CD8-positive, alpha-beta memory T cell (primary cell): ENCODE measurements around the gene NPHP4. TPM values are rescaled to one million over a fixed set of nuclear protein-coding genes. Genes with fewer than 3 reads are reported as not detected.
A peak's percentile ranks its signal among the peaks of the same experiment; 100 is the strongest.

Experiments used
- CTCF ChIA-PET: fragments of 350-600 bp; sonication (Branson Sonifier 250); formaldehyde crosslinking; loops from one replicate; lab custom pipeline; 2021; ENCODE audit warnings: antibody characterized with exemption; lab: Charles Lee
- POLR2A ChIA-PET: fragments of 350-600 bp; sonication (Branson Sonifier 250); formaldehyde crosslinking; loops from one replicate; lab custom pipeline; 2021; ENCODE audit warnings: antibody characterized with exemption; lab: Charles Lee
- DNase-seq, 5 donors: peaks; one replicate each; pipeline versions ENCODE4 v3.0.0 to v3.0.0-alpha.2; 2020 to 2022; ENCODE audit warnings: mixed read lengths in 1 of 5
- H3K27ac ChIP-seq: one replicate; pipeline ENCODE4 v1.7.0; 2013; ENCODE audit warnings: low read depth, mild to moderate bottlenecking, low read length, moderate library complexity
- H3K27me3 ChIP-seq: 2 replicates; pipeline ENCODE4 v1.7.0; 2013; ENCODE audit warnings: low read length, mild to moderate bottlenecking; ENCODE audit not compliant: insufficient read depth, poor library complexity, severe bottlenecking
- H3K36me3 ChIP-seq: 2 replicates; pipeline ENCODE4 v1.7.0; 2013; ENCODE audit warnings: mild to moderate bottlenecking, low read length, moderate library complexity; ENCODE audit not compliant: insufficient read depth
- H3K4me1 ChIP-seq: 2 replicates; pipeline ENCODE4 v1.7.0; 2013; ENCODE audit warnings: mild to moderate bottlenecking, low read length, moderate library complexity; ENCODE audit not compliant: insufficient read depth
- H3K4me3 ChIP-seq: 2 replicates; pipeline ENCODE4 v1.7.0; 2013; ENCODE audit warnings: mild to moderate bottlenecking, low read length
- H3K9me3 ChIP-seq: 2 replicates; pipeline ENCODE4 v1.7.0; 2013; ENCODE audit warnings: mild to moderate bottlenecking, low read length
- H3K27ac Mint-ChIP-seq, 8 donors: one replicate each; pipeline ENCODE4 v1.8.0; 2020 to 2021; ENCODE audit warnings: mixed read lengths in 8 of 8, mild to moderate bottlenecking in 6 of 8, inconsistent platforms in 3 of 8, moderate library complexity in 3 of 8
- H3K27me3 Mint-ChIP-seq, 2 donors: one replicate each; pipeline ENCODE4 v1.8.0; 2020 to 2021; ENCODE audit warnings: mixed read lengths in 2 of 2, mild to moderate bottlenecking in 1 of 2, moderate library complexity in 1 of 2
- H3K36me3 Mint-ChIP-seq, 3 donors: one replicate each; pipeline ENCODE4 v1.8.0; 2020 to 2021; ENCODE audit warnings: mixed read lengths in 3 of 3, inconsistent platforms in 1 of 3, mild to moderate bottlenecking in 1 of 3
- H3K4me1 Mint-ChIP-seq, 3 donors: one replicate each; pipeline ENCODE4 v1.8.0; 2020 to 2021; ENCODE audit warnings: mixed read lengths in 3 of 3, inconsistent platforms in 1 of 3, mild to moderate bottlenecking in 1 of 3
- H3K4me3 Mint-ChIP-seq, 7 donors: one replicate each; pipeline ENCODE4 v1.8.0; 2020 to 2021; ENCODE audit warnings: mixed read lengths in 7 of 7, mild to moderate bottlenecking in 6 of 7, moderate library complexity in 4 of 7, inconsistent platforms in 2 of 7
- H3K9me3 Mint-ChIP-seq, 5 donors: one replicate each; pipeline ENCODE4 v1.8.0; 2020 to 2022; ENCODE audit warnings: mixed read lengths in 5 of 5, mild to moderate bottlenecking in 3 of 5, moderate library complexity in 2 of 5, inconsistent platforms in 1 of 5
- polyA plus RNA-seq: library from polyadenylated mRNA; unstranded; fragments of 300-500 nt; fragmentation: Illumina TruSeq; gene quantifications from one replicate; pipeline ENCODE4 v1.2.3, GENCODE V29; 2021
- total RNA-seq, 2 experiments: library from RNA; stranded (reverse); gene quantifications; one replicate each; pipeline ENCODE4 v1.2.3, GENCODE V29; 2021

The NPHP4 gene
- total and polyA plus RNA-seq, 3 experiments from 2014 or later: 1.2 to 11.5 (median 11.2) TPM

DNA sequence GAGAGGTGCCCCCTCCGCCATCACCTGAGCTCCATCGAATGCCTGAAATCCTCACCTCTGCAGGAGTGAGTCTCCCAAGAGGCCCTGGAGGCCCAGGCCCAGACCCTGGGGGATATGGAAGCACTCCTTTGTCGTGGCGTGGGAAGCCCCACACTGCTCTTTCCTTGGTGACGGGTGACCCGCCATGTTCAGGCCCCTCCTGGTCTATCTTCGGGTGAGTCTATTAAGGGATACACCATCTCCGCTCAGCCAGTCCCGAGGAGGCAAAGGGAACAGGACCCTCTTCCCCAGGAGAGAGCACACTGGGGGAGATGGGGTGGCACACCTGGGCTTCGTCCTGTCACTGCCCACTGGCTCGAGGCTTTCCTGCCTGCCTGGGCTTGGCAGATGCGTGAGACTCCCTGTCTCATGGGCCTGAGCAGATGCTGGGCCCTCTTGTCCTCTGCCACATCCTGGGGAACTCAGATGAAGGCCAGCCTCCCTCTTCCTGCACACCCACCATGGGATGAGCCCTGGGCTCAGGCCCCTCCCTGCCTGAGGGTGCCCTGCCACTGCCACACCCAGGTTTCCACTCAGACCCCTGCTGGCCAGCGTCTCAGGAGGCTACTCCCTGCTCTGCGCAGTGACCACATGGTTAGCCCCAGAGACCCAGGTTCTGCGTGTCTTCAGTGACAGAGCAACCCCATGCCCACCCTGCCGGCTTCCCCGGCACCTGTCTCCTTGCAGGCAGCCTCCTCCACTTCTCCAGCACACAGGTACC lies 3.8 kb upstream of the NPHP4 start:
- H3K27me3 ChIP-seq: no peaks in the 10 kb centered on the region
- H3K4me1 ChIP-seq: peaks cover 28% of the 10 kb centered on the region
- H3K4me1 Mint-ChIP-seq: peaks cover 40 to 70% (median 43%) of the 10 kb centered on the region in 3 donors
- H3K9me3 Mint-ChIP-seq: no peaks in the 10 kb centered on the region
- no peak overlapping the region for H3K4me3 ChIP-seq
- no peak overlapping the region for H3K27ac ChIP-seq
- H3K4me3 Mint-ChIP-seq: peak overlapping the region in 2 of 7 donors; percentile 45 to 55
- H3K27ac Mint-ChIP-seq: peak overlapping the region in 3 of 8 donors; percentile 54 to 98 (median 74)
- DNase-seq: peak in 1 of 5 donors; percentile 43
- ChIA-PET POLR2A (no interaction called here), CTCF (no interaction called here)
- H3K27me3 Mint-ChIP-seq: peaks cover 0 to 3% of the 10 kb centered on the region in 2 donors
- H3K36me3 ChIP-seq: no peaks in the 10 kb centered on the region
- peaks cover 0 to 32% (median 0%) of the 10 kb centered on the region in 3 donors for H3K36me3 Mint-ChIP-seq
- H3K9me3 ChIP-seq: no peaks in the 10 kb centered on the region

DNA sequence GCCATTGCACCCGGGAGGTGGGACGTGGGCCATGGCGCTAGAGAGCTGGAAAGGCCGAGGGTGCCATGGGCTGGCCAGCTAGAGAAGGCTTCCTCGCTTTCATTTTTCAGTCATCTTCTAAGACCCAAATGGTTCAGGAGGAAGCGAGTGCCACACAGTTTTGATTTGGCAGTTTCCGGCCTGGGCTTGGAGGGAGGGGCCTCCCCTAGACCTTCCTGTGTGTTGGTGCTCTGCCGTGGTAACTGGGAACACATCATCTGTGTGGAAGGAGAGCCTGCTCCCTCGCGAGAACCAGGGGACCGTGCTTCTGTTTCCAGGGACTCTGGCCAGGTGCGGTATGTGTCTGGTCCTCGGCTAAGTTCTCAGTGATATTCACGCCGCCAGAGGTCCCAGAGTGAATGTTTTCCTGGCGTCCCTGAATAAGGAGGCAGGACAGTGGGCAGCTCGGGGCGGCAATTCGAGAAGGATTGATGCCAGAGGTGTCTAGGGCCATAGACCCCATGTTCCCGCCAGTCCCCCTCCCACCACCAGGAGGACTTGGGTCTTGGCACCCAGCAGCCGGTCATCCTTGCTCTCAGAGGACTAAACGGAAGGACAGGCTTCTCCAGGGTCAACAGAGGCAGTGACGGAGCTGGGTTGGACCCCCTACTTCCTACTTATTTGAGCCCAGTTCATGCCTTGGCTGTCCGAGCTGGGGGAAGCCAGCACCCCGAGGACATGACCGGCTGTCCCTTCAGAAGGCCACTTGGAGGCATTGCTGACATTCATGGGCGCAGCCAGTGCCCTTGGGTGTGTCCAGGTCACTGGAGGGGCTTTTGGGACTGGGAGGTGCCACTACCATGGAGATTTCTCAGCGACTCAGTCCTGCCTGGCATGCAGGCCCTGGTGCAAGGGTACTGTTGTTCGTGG lies 2.7 kb upstream of the NPHP4 start:
- H3K4me3 ChIP-seq: peak overlapping the region; percentile 93
- H3K9me3 ChIP-seq: no peaks in the 10 kb centered on the region
- CTCF ChIA-PET: interaction anchor here (1.3 to 2.7 kb wide), 3 partner anchors 29 to 39 kb away, joined by 4 to 23 read pairs (median 7); no protein-coding TSS in a partner anchor
- no peaks in the 10 kb centered on the region for H3K27me3 ChIP-seq
- Mint-ChIP-seq H3K4me3 (peak overlapping the region; percentile 93 to 99 (median 96)), H3K27me3 (peaks cover 0 to 3% of the 10 kb centered on the region in 2 donors), H3K27ac (peak overlapping the region; percentile 89 to 98 (median 94)), H3K36me3 (peaks cover 0 to 30% (median 0%) of the 10 kb centered on the region in 3 donors), H3K9me3 (no peaks in the 10 kb centered on the region), H3K4me1 (peaks cover 39 to 67% (median 48%) of the 10 kb centered on the region in 3 donors)
- DNase-seq: peak; percentile 48 to 81 (median 69)
- H3K36me3 ChIP-seq: no peaks in the 10 kb centered on the region
- POLR2A ChIA-PET: interaction anchor here (4.0 kb wide), 1 partner anchor 31 kb away, joined by 42 read pairs; no protein-coding TSS in a partner anchor
- H3K27ac ChIP-seq: peak overlapping the region; percentile 79
- H3K4me1 ChIP-seq: peaks cover 32% of the 10 kb centered on the region

DNA sequence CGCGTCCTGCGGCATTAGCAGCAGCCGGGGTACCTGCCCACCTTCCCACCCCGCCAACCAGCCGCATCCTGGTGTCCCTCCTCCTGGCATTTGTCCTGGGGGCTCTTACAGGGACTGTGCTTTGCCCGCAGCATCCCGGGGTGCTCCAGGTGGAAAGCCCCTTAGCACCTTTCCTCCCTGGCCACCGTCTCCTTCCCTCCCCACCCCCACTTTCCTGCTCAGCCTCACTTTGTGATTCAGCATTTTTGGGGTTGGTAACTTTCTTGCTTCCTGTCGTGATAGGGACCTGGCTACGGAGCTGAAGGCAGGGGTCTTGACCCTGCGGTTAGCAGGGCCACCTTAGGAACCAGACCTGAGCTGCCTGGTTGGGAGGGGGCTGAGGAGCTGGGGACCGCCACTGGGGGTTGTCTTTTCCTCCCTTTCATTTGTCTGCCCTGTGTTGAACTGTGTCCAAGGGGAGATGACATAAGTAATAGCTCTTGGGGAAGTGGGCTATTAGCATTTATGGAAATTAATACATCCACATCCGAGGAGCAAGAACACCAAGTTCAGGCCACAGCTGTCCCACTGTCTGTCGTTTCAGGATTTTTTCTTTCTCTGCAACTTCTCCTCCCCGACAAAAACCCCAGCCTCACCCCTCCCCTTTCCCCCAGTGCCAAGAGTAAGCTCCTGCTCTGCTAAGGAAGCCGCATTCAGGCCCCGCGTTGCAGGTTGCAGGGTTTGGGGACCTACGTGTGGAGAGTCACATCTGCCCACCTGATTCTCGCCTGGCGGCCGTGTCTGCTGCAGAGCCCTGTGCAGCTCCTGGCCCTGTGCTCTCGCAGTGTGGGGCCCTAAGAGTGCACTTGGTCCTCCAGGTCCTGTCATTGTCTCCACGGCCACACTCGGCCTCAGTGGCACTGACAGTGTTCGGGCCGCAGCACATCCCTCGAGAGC lies 1.6 kb upstream of the NPHP4 start:
- H3K4me1 Mint-ChIP-seq: peaks cover 39 to 56% (median 42%) of the 10 kb centered on the region in 3 donors
- CTCF ChIA-PET: interaction anchor here (1.2 to 2.7 kb wide), 6 partner anchors 9 to 41 kb away, joined by 3 to 23 read pairs (median 6); no protein-coding TSS in a partner anchor
- no peaks in the 10 kb centered on the region for H3K9me3 Mint-ChIP-seq
- H3K4me3 Mint-ChIP-seq: peak overlapping the region; percentile 93 to 99 (median 96)
- peaks cover 0 to 28% (median 0%) of the 10 kb centered on the region in 3 donors for H3K36me3 Mint-ChIP-seq
- Histone ChIP-seq H3K27ac (peak overlapping the region; percentile 98), H3K4me3 (peak overlapping the region; percentile 93), H3K4me1 (peaks cover 32% of the 10 kb centered on the region), H3K9me3 (no peaks in the 10 kb centered on the region), H3K36me3 (no peaks in the 10 kb centered on the region), H3K27me3 (no peaks in the 10 kb centered on the region)
- peak in 1 of 5 donors; percentile 22 for DNase-seq
- POLR2A ChIA-PET: interaction anchor here (0.7 to 4.0 kb wide), 2 partner anchors 32 to 39 kb away, joined by 4 to 42 read pairs; no protein-coding TSS in a partner anchor
- peaks cover 0 to 3% of the 10 kb centered on the region in 2 donors for H3K27me3 Mint-ChIP-seq
- H3K27ac Mint-ChIP-seq: peak overlapping the region; percentile 89 to 98 (median 94)

DNA sequence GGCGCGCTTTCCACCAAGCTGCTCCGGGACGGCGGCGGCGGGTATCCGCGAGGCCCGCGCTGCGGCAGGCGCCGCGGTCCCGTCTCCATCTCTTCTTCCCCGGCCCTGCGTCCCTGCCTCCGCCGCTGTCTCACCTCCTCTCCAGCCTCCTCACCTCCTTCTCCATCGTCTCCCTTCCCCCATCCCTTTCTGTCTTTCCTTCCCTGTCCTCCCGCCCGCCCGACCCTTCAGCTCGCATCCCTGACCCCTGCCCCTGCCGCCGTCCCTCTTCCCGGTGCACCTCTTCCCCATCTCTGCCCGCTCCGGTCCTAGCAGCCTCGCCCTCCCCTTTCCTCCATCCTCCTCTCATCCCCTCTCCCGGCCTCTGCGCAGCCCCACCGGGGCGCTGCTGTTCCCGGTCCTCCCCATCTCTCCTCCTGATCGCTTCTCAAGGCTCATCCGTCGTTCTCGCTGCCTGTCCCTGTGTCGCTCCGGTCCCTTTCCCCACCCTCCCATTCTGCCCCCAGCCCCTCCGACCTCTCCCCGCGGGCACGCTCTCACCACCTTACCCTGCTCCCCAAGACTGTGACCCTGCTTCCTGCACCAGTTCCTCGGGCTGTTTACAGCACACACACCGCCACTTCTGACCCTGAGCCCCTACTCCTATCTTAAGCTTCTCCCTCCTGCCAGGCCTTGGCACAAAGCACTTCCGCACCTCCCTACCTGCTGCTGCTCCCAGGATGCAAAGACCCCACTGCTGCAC lies 760 bp upstream of the NPHP4 start:
- ChIA-PET CTCF (interaction anchor here (0.7 to 2.7 kb wide), 7 partner anchors 10 to 41 kb away, joined by 3 to 23 read pairs (median 4); no protein-coding TSS in a partner anchor), POLR2A (interaction anchor here (4.0 kb wide), 1 partner anchor 33 kb away, joined by 42 read pairs; no protein-coding TSS in a partner anchor)
- Mint-ChIP-seq H3K9me3 (no peaks in the 10 kb centered on the region), H3K27me3 (peaks cover 0 to 3% of the 10 kb centered on the region in 2 donors), H3K36me3 (peaks cover 0 to 28% (median 0%) of the 10 kb centered on the region in 3 donors), H3K4me1 (peaks cover 33 to 48% (median 41%) of the 10 kb centered on the region in 3 donors), H3K4me3 (peak overlapping the region; percentile 93 to 99 (median 96)), H3K27ac (peak overlapping the region; percentile 89 to 98 (median 94))
- Histone ChIP-seq H3K9me3 (no peaks in the 10 kb centered on the region), H3K4me1 (peaks cover 32% of the 10 kb centered on the region), H3K27ac (peak overlapping the region; percentile 98), H3K36me3 (no peaks in the 10 kb centered on the region), H3K4me3 (peak overlapping the region; percentile 93), H3K27me3 (no peaks in the 10 kb centered on the region)
- DNase-seq: no peak

DNA sequence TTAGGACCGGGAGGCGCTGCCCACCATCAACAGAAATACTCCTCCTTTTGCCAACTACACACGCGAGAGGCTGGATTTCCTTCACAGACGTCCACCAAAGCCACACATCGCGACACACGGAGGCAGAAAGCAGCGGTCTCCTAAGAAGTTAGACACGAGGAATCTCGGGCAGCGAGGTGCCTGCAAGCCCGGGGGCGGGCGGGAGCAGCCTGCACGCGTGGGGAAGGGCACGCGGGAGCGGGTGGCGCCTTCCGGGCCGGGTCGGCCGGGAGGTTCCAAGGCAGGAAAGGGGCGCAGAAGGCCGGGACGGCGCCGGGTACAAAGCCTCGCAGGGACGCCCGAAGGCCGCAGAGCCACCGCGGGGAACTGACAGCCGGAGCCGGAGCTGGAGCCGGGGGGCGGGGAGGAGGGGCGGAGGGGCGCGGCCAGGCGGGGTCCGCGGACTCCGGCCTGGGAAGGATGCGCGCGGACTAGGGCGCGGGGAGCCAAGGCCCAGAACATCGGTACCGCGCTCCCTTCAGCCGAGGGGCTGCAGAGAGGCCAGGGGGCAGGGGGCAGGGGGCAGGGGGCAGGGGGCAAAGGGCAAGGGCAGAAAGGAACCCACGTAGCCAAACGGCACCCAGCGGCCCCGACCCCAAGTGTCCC lies 722 bp downstream of the NPHP4 start:
- POLR2A ChIA-PET: interaction anchor here (4.0 kb wide), 1 partner anchor 34 kb away, joined by 42 read pairs; no protein-coding TSS in a partner anchor
- peaks cover 0 to 20% (median 0%) of the 10 kb centered on the region in 3 donors for H3K36me3 Mint-ChIP-seq
- H3K9me3 Mint-ChIP-seq: no peaks in the 10 kb centered on the region

DNA sequence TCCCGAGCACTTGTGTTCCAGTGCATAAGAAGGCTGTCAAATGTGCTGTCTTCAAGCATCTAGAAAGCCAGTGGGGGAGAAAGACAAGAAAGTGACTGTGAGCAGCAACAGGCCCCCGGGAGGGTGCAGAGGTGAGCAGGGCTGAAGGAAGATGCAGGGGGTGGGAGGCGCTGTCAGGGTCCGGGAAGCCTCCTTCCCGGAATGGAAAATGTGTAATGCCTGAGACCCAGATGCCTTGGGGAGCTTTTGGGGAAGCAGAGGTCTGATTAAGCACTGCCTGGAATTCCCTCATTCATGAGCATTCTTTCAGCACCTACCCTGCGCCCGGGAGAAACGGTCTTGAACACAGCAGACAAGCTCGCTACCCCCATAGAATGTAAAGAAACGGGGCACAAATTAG lies 1.3 kb downstream of the NPHP4 start:
- peak overlapping the region; percentile 85 to 99 (median 93) for H3K4me3 Mint-ChIP-seq
- no peaks in the 10 kb centered on the region for H3K36me3 ChIP-seq
- H3K4me3 ChIP-seq: peak overlapping the region; percentile 78
- H3K36me3 Mint-ChIP-seq: peaks cover 0 to 17% (median 0%) of the 10 kb centered on the region in 3 donors
- DNase-seq: no peak
- peaks cover 32% of the 10 kb centered on the region for H3K4me1 ChIP-seq
- peak overlapping the region; percentile 38 for H3K27ac ChIP-seq
- no peaks in the 10 kb centered on the region for H3K9me3 ChIP-seq
- peaks cover 0 to 3% of the 10 kb centered on the region in 2 donors for H3K27me3 Mint-ChIP-seq
- H3K4me1 Mint-ChIP-seq: peaks cover 27 to 37% (median 31%) of the 10 kb centered on the region in 3 donors
- no peaks in the 10 kb centered on the region for H3K9me3 Mint-ChIP-seq
- ChIA-PET CTCF (no interaction called here), POLR2A (interaction anchor here (4.0 kb wide), 1 partner anchor 35 kb away, joined by 42 read pairs; no protein-coding TSS in a partner anchor)
- H3K27me3 ChIP-seq: no peaks in the 10 kb centered on the region
- peak overlapping the region; percentile 84 to 95 (median 92) for H3K27ac Mint-ChIP-seq

More for the DNA sequence above, 722 bp downstream of the NPHP4 start:
- H3K27ac Mint-ChIP-seq: peak overlapping the region; percentile 84 to 97 (median 94)
- Histone ChIP-seq H3K27me3 (no peaks in the 10 kb centered on the region), H3K4me1 (peaks cover 32% of the 10 kb centered on the region), H3K27ac (peak overlapping the region; percentile 98), H3K36me3 (no peaks in the 10 kb centered on the region), H3K9me3 (no peaks in the 10 kb centered on the region), H3K4me3 (peak overlapping the region; percentile 93)
- DNase-seq: peak; percentile 37 to 64 (median 44)
- H3K27me3 Mint-ChIP-seq: peaks cover 0 to 3% of the 10 kb centered on the region in 2 donors
- peak overlapping the region; percentile 93 to 99 (median 96) for H3K4me3 Mint-ChIP-seq
- CTCF ChIA-PET: no interaction called here
- H3K4me1 Mint-ChIP-seq: peaks cover 27 to 40% (median 31%) of the 10 kb centered on the region in 3 donors
